Stimulated activated memory B cell treated with anti-CD40 and anti-IgM and Interleukin-4, amounts not matched to agents 10 μg/mL and 1 μg/mL and 100 μg/mL, for 72 hours (primary cell): ENCODE measurements around the gene NKG7.
A peak's percentile ranks its signal among the peaks of the same experiment; 100 is the strongest.

Source experiments
- ATAC-seq: fragments of 150-1000 bp; cut with Tn5 transposase; 2 replicates; pipeline ENCODE4 v1.10.0; 2021
- H3K27ac Mint-ChIP-seq: one replicate; pipeline ENCODE4 v1.8.0; 2022; ENCODE audit warnings: mild to moderate bottlenecking, mixed read lengths
- H3K27me3 Mint-ChIP-seq: one replicate; pipeline ENCODE4 v1.8.0; 2022; ENCODE audit warnings: mixed read lengths
- H3K36me3 Mint-ChIP-seq: one replicate; pipeline ENCODE4 v1.8.0; 2022; ENCODE audit warnings: mixed read lengths
- H3K4me1 Mint-ChIP-seq: one replicate; pipeline ENCODE4 v1.8.0; 2022; ENCODE audit warnings: mixed read lengths
- H3K4me3 Mint-ChIP-seq: one replicate; pipeline ENCODE4 v1.8.0; 2022; ENCODE audit warnings: mild to moderate bottlenecking, moderate library complexity, mixed read lengths
- H3K9me3 Mint-ChIP-seq: one replicate; pipeline ENCODE4 v1.8.0; 2022; ENCODE audit warnings: mixed read lengths

NKG7 gene

DNA sequence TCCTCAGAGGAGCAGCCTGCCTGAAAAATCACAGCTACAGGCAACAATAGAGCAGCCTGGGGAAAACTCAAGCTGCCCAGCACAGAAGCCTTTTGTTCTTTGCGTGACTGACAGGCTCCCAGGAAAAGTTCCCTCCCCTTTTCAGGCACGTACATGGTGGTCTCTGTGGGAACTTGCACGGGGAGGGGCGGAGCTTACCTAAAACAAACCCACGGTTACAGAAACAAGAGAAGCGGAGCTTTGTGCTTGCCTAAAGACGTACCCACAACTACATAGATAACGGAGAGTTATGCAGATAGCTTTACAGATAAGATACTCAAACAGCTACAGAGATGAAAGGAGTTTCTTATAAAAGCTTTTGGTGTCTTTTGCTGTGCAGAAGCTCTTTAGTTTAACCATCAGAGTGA lies 17.7 kb downstream of the NKG7 start:
- no peak overlapping the region for H3K4me3 Mint-ChIP-seq
- H3K9me3 Mint-ChIP-seq = no peaks in the 10 kb centered on the region
- no peak for ATAC-seq
- no peak overlapping the region for H3K27ac Mint-ChIP-seq
- H3K4me1 Mint-ChIP-seq = no peaks in the 10 kb centered on the region
- H3K36me3 Mint-ChIP-seq = peaks cover 51% of the 10 kb centered on the region
- H3K27me3 Mint-ChIP-seq = no peaks in the 10 kb centered on the region

DNA sequence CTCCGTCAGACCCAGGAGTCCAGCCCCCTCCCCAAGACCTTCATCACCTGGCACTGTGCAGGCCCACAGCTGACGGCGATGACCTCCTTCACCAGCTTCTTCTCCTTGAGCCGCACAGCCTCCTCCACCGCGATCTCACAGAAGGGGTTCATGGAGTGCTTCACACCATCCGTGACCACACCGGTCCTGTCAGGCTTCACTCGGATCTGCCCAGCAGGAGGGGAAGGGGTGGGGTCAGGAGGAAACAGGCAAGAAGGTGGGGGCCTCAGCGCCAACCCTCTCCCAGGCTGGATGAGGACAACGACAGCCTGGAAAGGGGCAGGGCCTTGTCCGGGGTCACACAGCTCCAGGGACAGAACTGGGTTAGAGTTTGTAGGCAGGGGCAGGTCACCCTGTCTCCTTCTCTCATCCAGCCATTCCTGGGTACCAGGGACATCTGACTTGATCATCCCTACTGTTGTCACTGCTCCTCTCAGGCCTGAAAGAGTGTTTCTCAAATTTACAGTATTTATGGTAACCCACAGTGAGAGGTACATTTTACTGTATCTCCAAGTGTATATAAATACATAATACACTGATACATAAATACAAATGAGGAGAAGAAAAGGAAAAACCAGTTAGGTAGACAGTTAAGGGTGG lies 18.2 kb downstream of the NKG7 start:
- H3K27me3 Mint-ChIP-seq = no peaks in the 10 kb centered on the region
- no peak overlapping the region for H3K4me3 Mint-ChIP-seq
- H3K27ac Mint-ChIP-seq = peak overlapping the region; percentile 24
- no peaks in the 10 kb centered on the region for H3K9me3 Mint-ChIP-seq
- peaks cover 54% of the 10 kb centered on the region for H3K36me3 Mint-ChIP-seq
- ATAC-seq = no peak
- H3K4me1 Mint-ChIP-seq = no peaks in the 10 kb centered on the region

DNA sequence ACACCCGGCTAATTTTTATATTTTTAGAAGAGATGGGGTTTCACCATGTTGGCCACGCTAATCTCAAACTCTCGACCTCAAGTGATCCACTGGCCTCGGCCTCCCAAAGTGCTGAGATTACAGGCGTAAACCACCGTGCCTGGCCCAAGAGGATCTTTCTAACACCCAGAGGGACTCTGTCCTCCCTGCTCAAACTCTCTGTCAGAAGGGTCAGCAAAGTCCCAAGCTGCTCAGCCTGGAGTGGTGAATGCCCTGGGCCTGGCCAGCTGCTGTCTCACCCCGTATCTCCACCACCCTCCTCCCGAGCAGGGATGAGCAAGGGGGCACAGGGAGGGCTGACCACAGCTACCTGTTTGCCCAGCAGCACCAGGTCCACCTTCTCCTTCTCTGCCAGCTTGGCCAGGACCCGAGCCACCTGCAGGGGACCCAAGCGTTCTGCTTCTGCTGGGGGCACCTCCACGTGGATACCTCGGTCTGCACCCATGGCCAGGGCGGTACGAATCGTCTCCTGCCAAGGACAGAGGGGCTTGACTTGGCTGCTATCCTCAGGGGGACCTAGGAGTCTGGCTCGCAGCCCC lies 19.6 kb downstream of the NKG7 start:
- H3K36me3 Mint-ChIP-seq = peaks cover 53% of the 10 kb centered on the region
- H3K4me1 Mint-ChIP-seq = no peaks in the 10 kb centered on the region
- no peaks in the 10 kb centered on the region for H3K27me3 Mint-ChIP-seq
- ATAC-seq = no peak
- no peaks in the 10 kb centered on the region for H3K9me3 Mint-ChIP-seq
- peak overlapping the region; percentile 9 for H3K27ac Mint-ChIP-seq
- H3K4me3 Mint-ChIP-seq = no peak overlapping the region

DNA sequence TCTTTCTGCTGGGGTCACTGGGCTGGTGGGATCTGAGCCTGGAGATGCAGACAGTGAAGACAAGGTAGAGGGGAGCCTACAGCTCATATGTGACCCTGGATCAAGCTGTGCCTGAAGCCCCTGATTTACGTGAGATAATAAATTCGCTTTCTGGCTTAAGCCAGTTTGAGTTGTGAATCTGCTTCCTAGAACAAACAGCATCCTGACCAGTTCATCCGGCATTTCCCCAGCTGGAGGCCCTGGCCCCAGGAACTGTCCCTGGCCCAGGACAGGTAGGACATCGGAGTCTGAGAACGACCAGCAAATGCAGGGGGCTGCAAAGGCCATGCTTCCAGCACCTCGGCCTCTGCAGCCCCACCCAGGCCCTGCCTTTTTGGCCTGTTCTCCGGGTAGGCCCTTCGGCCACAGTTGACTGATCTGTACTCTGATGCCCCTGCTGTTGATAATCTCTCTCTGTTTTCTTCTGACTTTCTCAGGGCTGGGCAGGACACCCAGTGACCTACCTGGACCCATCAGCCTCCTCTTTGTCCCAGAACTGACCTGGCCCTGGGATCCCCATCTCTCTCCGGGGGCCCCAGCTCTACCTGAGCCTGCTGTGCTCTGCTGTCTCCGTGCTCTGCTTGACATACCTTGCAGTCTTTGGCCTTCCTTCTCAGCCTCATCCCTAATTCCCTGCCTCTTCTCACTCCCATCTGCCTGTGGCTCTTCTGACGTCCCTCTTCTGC lies 21.0 kb downstream of the NKG7 start:
- no peak for ATAC-seq
- no peaks in the 10 kb centered on the region for H3K9me3 Mint-ChIP-seq
- no peaks in the 10 kb centered on the region for H3K4me1 Mint-ChIP-seq
- no peak overlapping the region for H3K4me3 Mint-ChIP-seq
- peak overlapping the region; percentile 9 for H3K27ac Mint-ChIP-seq
- no peaks in the 10 kb centered on the region for H3K27me3 Mint-ChIP-seq
- H3K36me3 Mint-ChIP-seq = peaks cover 54% of the 10 kb centered on the region

- Mint-ChIP-seq H3K4me1 (peaks cover 29% of the 10 kb centered on the region), H3K36me3 (peaks cover 40% of the 10 kb centered on the region), H3K27me3 (no peaks in the 10 kb centered on the region), H3K4me3 (no peak overlapping the region), H3K9me3 (no peaks in the 10 kb centered on the region), H3K27ac (no peak overlapping the region)
- ATAC-seq = no peak
These were observed 25.1 kb downstream of the NKG7 start for GRCh38 chr19:51347209-51347928.

DNA sequence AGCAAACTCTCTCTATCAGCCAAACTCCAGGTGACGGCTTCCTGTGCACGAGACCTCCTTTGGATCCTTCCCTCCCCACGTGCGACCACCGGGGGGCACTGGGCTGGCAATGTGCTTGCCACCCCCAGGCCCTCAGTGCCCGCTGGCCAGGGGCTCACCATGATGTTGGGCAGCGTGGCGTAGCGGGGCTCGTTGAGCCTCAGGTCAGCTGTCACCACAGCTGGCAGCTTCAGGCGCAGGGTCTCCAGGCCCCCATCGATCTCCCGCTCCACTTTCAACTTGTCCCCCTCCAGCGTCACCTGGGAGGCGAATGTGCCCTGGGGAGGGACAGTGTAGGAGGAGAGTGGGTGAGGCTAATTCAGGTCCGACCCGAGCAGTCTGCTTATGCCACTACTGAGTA lies 25.7 kb downstream of the NKG7 start:
- Mint-ChIP-seq H3K4me3 (no peak overlapping the region), H3K4me1 (peaks cover 35% of the 10 kb centered on the region), H3K9me3 (no peaks in the 10 kb centered on the region), H3K36me3 (peaks cover 34% of the 10 kb centered on the region), H3K27ac (no peak overlapping the region), H3K27me3 (no peaks in the 10 kb centered on the region)
- ATAC-seq = no peak

GRCh38 chr19:51345076-51345620 lies 27.3 kb downstream of the NKG7 start:
- Mint-ChIP-seq H3K27me3 (no peaks in the 10 kb centered on the region), H3K4me3 (peak overlapping the region; percentile 59), H3K27ac (peak overlapping the region; percentile 82), H3K9me3 (no peaks in the 10 kb centered on the region), H3K36me3 (peaks cover 20% of the 10 kb centered on the region), H3K4me1 (peaks cover 45% of the 10 kb centered on the region)
- ATAC-seq = no peak

DNA sequence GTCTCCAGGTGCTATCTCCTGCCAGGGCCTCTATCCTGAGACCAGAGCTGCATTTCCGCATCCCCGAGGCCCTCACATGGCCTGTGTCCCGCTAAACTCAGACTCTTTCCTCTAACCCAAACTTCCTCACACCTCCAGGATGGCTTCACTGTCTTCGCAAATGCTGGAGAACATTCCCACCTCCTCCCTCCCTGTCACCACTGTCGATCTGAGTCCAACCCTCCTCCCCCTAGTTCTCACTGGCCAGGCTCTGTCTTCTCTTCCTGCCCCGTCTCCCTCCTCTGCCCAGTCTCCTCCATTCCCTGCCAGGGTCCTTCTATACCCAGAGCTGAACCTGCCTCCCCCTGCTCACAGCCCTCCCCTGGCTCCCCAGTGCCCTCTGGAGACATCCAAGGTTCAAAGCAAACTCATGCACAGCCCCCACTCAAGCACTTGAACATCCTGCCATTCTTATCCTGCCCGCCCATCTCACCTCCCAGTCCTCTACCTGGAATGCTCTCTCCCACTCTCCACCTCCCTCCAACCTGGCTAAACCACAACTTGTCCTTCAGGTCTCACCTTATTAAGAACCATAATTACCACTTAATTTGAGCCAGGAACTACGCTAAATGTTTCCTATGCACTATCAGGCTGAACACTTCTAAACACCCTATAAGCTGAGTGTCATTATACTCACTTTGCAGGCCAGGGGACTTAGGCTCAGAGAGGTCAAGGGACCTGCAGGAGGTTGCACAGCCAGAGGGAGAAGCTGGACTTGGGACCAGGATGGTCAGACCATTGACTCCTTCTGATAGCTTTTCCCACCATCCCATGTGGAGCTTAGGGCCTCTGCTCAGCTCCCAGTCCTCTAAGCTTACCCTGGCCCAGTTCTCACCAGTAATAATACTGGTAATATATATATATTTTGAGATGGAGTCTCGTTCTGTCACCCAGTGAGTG lies 29.6 kb downstream of the NKG7 start:
- peaks cover 11% of the 10 kb centered on the region for H3K36me3 Mint-ChIP-seq
- H3K4me1 Mint-ChIP-seq = peaks cover 58% of the 10 kb centered on the region
- no peak for ATAC-seq
- no peaks in the 10 kb centered on the region for H3K27me3 Mint-ChIP-seq
- H3K27ac Mint-ChIP-seq = peak overlapping the region; percentile 50
- H3K9me3 Mint-ChIP-seq = no peaks in the 10 kb centered on the region
- no peak overlapping the region for H3K4me3 Mint-ChIP-seq

DNA sequence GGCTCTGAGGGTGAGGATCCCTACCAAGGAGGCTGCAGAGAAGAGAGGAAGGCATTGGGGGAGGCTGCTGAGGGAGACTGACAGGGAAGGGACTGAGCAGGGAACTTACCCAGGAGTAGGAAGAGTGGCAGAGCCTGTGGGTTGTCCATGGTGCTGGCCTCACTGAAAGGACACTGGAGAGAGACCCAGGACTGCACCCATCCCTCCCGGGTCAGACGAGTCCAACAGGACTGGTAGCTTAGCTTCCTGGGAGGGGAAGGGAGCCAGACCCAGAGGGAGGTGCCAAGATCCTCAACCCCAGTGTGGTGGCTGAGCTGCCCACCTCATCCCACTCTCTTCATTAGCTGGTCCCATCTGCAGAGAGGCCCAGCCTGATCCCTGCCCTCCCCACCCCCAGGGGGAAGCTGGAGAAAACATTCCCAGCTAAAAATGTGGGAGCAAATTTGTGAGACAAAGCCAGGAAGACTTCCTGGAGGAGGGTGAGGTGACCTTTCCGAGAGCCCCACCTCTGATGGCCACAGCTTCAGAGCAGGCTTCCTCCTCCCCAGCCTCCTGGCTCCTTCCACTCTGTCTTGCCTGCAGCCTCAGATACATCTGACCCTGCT lies 30.4 kb downstream of the NKG7 start, which contains the start of gene VSIG10L:
Gene VSIG10L (minus strand): TSS at position 164 of the 605 bp plus-strand sequence. CDS start 15 bp downstream, at position 149.
- Mint-ChIP-seq H3K27ac (peak within 1 kb of the TSS; percentile 50), H3K4me1 (peaks cover 58% of the 10 kb centered on the region), H3K27me3 (no peaks in the 10 kb centered on the region), H3K36me3 (peaks cover 6% of the 10 kb centered on the region), H3K4me3 (peak within 1 kb of the TSS; percentile 70), H3K9me3 (no peaks in the 10 kb centered on the region)
- no peak for ATAC-seq

- no peak for ATAC-seq
- Mint-ChIP-seq H3K27me3 (no peaks in the 10 kb centered on the region), H3K4me1 (peaks cover 58% of the 10 kb centered on the region), H3K27ac (peak overlapping the region; percentile 50), H3K4me3 (peak overlapping the region; percentile 70), H3K36me3 (peaks cover 5% of the 10 kb centered on the region), H3K9me3 (no peaks in the 10 kb centered on the region)
These were observed 31.4 kb downstream of the NKG7 start for GRCh38 chr19:51341066-51341465.

DNA sequence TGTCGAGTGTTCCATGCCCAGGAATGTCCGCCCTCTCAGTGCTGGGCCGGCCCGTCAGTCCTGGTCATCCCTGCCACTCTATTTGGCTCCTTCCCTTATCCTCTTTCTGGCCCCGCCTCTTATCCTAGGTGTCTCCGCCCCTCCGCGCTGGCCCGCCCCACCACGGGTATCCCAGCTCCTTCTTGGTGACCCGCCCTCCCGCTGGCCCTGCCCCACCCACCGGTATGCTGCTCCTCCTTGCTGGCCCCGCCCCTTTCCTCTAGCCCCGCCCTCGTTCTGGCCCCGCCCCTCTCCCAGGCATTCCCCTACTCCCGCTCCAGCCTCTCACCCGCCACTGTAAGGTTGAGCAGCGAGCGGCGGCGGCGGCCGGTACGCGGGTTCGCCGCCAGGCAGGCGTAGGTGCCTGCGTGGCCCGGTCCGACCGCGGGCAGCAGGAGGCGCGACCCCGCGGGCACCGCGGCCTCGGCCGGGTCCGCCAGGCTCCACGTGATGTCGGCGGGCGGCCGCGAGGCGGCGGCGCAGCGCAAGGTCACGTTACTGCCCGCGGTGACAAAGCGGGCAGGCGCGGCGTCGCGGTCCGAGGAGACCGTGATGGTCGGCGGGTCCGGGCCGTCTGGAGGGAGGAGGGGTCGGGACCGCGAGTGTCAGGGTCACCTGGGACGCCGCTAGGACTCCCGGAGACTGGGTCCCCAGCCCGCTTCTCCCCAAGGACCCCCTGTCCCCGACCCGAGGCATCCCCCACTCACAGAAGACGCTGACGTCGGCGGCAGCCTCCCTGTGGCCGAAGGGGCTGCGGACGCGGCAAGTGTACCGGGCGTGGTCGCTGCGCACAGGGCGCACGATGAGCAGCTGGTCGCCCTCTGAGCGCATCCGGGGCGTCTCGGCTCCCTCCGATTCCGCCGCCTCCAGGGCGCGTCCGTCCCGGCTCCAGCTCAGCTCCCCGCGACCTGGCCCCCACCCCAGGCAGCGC lies 32.5 kb downstream of the NKG7 start:
- H3K27me3 Mint-ChIP-seq = no peaks in the 10 kb centered on the region
- H3K27ac Mint-ChIP-seq = peak overlapping the region; percentile 50
- peak overlapping the region; percentile 93 for H3K4me3 Mint-ChIP-seq
- H3K36me3 Mint-ChIP-seq = peaks cover 6% of the 10 kb centered on the region
- H3K9me3 Mint-ChIP-seq = no peaks in the 10 kb centered on the region
- H3K4me1 Mint-ChIP-seq = peaks cover 52% of the 10 kb centered on the region
- peak; percentile 90 for ATAC-seq

GRCh38 chr19:51339313-51339686 lies 33.2 kb downstream of the NKG7 start:
- peaks cover 47% of the 10 kb centered on the region for H3K4me1 Mint-ChIP-seq
- peaks cover 11% of the 10 kb centered on the region for H3K36me3 Mint-ChIP-seq
- peak overlapping the region; percentile 93 for H3K4me3 Mint-ChIP-seq
- H3K27ac Mint-ChIP-seq = peak overlapping the region; percentile 50
- peak; percentile 3 for ATAC-seq
- H3K9me3 Mint-ChIP-seq = no peaks in the 10 kb centered on the region
- no peaks in the 10 kb centered on the region for H3K27me3 Mint-ChIP-seq
